Measurements from ENCODE around the gene AUTS2. TPM values are rescaled to one million over a fixed set of nuclear protein-coding genes. Genes with fewer than 3 reads are reported as not detected.

Gene AUTS2
- total RNA-seq, 1 donor from 2014 or later: 0.20 TPM

DNA sequence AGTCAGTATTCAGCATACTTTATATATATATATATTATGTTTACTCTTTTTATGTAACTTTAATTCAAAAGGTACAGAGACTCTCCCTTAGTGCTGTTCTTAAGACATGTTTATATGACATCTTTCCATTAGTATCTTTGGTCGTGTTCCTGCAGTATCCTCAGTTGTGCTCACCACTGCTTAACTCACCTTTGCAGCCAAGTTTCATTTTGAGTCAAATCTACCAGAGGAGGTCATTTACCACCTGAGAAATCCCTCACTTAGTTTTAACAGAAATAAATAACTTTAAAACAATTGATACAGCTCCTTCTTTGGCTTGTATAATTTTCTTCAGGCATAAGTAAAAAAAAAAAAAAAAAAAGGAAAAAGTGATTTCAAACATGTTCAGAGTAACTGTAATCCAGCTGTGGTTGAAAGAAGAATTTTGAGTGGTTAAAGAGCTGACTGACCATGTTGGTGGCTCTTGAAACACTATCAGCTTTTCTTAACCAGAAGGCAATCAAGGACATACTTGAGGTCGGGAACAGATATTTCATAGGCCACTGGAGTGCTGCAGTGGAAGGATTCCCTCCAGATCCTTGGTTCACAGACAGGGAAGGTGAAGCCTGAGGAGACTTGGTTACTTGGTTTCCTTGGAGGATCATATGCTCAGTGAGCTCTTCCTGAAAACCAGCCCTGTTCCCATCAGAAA is 116.8 kb downstream of the AUTS2 start:
- no peak for DNase-seq (ENCODE audit: low read depth, low spot score)

- DNase-seq (ENCODE audit: low read depth, low spot score): no peak
Observed at GRCh38 chr7:69717221-69717620, 118.9 kb downstream of the AUTS2 start.

DNA sequence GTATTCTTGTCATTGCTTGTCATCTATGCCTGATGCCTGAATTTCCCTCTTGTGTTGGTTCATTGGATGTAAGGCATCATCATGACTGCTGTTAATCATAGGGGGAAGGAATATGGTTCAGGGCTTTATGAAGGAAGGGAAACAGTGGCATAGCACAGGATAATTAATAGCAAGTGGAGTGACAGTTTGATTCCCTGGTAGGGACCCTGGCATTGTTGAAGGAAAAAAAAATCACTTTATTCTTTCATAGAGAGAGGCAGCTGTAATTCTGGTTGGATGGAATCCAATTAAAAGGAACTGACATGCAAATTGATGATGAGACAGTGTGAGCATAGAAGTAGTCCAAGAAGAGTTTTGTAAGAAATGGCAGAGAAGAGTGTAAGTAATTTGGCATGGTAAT is 121.4 kb downstream of the AUTS2 start:
- no peak for DNase-seq (ENCODE audit: low read depth, low spot score)

- DNase-seq (ENCODE audit: low read depth, low spot score): no peak
Observed at GRCh38 chr7:69722843-69723242, 124.6 kb downstream of the AUTS2 start.

DNA sequence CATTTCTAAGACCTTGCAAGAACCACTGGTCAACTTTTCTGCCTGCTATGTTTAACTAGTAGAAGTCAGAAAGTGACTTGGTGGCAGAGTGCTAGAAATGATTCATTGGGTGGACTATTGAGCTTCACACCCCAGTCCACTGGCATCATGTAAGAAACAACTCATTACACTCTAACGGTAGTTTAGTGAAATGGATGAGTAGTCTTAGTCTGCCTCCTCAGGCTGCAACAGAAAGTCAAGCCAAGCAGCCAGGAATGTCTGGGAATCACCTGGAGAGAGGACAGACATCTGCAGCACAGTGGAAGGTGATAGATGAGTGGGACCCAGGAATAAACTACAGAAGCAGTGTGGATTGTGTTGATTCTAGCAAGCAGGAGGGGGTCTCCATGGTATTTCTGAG is 125.4 kb downstream of the AUTS2 start:
- DNase-seq (ENCODE audit: low read depth, low spot score): no peak

DNA sequence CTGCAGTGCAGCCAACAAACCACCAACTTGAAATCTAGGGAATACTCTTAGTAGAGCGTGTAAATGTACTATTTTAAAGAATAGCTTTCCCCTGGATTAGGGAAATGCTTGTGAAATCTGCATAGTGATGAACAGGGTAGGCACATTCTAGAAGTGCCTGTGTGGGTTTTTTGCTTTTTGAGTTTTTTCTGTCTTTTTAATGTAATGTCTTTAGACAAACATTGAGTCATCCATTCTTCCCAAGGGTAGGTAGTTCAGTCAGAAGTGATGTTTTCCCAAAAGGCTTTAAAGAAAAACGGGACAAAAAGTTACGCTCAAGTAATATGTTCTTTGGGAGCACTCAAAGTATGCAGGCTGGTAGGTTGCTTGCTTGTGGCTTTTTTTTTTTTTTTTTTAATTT is 130.0 kb downstream of the AUTS2 start:
- DNase-seq (ENCODE audit: low read depth, low spot score): no peak

DNA sequence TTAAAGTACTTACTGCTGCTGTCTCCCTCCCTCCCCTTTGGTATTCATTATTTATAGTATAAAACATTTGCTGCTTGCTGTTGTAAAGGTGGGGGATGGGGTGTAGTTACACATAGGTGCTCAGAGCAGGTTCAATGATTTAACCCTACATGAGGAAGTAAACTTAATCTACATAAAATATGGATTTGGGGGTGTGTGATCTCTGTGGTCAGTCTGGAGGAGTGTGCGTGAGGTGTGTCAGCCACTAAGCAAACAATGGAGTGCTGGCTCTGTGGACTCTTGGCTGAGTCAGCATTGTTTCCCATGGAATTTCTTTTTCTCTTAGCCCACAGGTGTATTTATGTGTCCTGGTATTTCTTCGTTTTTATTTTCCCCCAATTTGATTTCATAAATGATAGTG is 133.9 kb downstream of the AUTS2 start:
- no peak for DNase-seq (ENCODE audit: low read depth, low spot score)

DNA sequence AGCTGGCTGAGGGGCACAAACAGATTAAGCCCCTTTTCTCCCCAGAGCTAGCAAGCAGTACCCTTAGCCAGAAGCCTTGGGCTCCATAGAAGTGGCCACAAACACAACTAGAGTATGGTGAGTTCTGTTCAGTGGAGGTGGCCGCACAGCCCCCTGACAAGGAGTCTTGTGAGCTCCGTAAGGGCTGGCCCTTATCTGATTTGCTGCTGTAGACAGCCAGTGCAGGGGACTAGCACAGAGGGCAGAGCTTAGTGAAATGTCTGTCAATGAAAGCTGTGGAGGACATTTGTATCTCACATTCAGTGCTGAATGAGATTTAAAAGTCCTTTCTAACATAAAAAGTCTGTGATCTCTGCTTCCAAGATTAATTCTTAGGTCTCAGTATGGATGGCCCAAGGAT is 137.3 kb downstream of the AUTS2 start:
- no peak for DNase-seq (ENCODE audit: low read depth, low spot score)

DNA sequence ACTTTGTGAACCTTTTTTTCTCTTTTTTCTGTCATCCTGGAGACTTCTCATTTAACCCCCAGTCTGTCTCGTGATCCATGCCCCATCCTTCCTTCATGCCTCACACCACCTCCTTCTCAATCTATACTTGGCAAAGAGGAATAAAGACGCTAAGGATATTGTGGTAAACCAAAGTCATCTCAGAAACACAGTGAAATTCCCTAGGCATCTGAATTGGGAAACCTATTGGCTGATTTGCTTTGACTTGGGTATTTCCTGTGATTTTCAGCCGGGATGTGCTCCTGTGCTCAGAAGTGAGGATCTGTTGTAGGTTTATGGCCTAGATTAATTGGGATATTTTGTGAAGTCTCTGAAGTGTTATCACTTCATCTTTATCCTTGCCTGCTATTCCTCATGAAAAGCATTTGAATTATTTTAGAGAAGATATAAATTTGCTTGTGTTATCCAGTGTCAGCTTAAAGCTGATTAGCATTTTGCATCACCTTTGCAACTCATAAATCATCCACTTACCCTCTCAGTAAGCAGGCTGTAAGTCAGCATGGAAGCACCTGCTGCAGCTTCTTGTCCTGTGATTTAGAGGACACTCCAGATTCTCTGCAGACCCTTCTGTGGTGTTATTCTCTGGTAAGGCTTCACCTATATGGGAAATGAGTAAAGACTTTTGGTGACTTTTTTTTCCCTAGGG is 138.0 kb downstream of the AUTS2 start:
- DNase-seq (ENCODE audit: low read depth, low spot score): no peak

- no peak for DNase-seq (ENCODE audit: low read depth, low spot score)
Observed at GRCh38 chr7:69738396-69738951, 140.2 kb downstream of the AUTS2 start.

GRCh38 chr7:69739190-69739589 is 140.9 kb downstream of the AUTS2 start:
- DNase-seq (ENCODE audit: low read depth, low spot score): no peak

GRCh38 chr7:69739931-69740431 is 141.7 kb downstream of the AUTS2 start:
- no peak for DNase-seq (ENCODE audit: low read depth, low spot score)

DNA sequence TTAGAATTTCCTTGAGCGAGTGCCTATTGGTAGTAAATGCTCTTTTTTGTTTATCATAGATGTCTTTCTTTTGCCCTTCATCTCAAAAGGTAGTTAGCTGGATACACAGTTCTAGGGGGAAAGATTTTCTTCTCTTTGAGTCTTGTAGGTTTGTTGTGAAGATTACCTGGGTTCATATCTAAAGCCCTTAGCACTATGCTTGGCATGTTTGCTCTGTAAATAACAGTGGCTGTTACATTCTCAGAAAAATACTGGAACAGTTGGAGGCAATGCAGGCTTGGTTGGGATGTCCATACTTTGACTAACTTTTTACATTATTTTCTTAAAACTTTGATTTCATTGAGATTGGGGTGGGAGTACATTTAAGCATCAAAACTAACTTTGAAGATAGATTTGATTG is 144.0 kb downstream of the AUTS2 start:
- no peak for DNase-seq (ENCODE audit: low read depth, low spot score)

DNA sequence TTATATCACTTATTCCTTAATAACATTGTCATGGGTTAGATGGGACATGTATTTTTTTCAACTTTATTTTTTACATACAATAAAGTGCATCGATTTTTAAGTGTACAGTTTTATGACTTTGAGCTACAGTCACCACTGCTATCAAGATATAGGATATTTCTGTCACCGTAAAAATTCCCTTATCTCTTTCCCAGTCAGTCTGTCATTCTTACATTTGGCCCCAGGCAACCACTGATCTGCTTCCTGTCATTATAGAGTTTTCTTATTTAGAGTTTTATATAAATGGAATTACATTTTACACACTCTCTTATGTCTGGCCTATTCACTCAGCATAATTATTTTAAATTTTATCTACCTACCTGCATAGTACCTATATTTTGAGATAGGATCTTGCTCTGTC is 145.2 kb downstream of the AUTS2 start:
- DNase-seq (ENCODE audit: low read depth, low spot score): no peak

DNA sequence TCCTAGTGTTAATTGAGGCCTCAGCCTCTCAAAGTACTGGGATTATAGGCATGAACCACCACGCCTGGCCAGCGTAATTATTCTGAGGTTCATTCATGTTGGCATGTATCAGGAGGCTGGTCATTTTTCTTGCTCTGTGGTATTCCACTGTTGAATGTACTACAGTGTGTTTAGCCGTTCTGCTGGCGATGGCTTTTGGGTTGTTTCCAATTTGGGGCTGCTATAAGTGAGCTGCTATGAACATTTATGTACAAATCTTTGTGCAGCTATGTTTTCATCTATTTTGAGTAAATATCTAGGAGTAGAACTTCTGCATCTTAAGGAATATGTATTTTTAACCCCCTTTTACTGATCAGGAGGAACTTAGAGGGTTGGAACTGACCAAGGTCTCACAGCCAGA is 145.8 kb downstream of the AUTS2 start:
- DNase-seq (ENCODE audit: low read depth, low spot score): no peak

GRCh38 chr7:69746383-69746782 is 148.1 kb downstream of the AUTS2 start:
- no peak for DNase-seq (ENCODE audit: low read depth, low spot score)

GRCh38 chr7:69747144-69747543 is 148.9 kb downstream of the AUTS2 start:
- DNase-seq (ENCODE audit: low read depth, low spot score): no peak

DNA sequence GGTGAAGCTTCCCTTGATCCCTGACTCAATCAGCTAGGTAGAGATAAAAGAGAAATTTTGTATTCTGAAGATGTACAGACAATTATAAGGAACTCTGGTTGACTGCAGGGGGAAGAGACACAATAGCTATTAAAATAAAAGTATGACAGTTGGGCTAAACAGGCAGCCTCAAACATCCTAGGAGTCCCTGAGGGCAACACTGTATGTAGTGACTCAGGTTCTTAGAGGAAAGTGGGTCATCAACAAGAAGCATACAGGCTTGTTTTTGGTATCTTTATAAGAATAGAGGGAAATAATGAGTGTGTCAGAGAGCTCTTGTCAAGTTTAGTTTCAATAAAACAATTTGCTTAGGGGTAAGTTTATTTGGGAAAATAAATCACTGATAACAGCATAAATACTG is 150.3 kb downstream of the AUTS2 start:
- DNase-seq (ENCODE audit: low read depth, low spot score): no peak

- no peak for DNase-seq (ENCODE audit: low read depth, low spot score)
Observed at GRCh38 chr7:69749372-69749979, 151.2 kb downstream of the AUTS2 start.

- no peak for DNase-seq (ENCODE audit: low read depth, low spot score)
Observed at GRCh38 chr7:69749994-69750393, 151.7 kb downstream of the AUTS2 start.

GRCh38 chr7:69751026-69751425 is 152.8 kb downstream of the AUTS2 start:
- no peak for DNase-seq (ENCODE audit: low read depth, low spot score)

- DNase-seq (ENCODE audit: low read depth, low spot score): no peak
Observed at GRCh38 chr7:69753981-69754380, 155.7 kb downstream of the AUTS2 start.

All from pulmonary artery endothelial cell (primary cell).